HG02973 (cell line): ENCODE measurements around the gene TRDMT1.
"Not testable (repeated sequence)": the region's sequence is repeated elsewhere in the genome, so short reads cannot be mapped to it uniquely, and the experiment has no call there.

ENCODE experiments used
- ATAC-seq: cut with Tn5 transposase; IDR thresholded peaks from one replicate; pipeline ENCODE4 v1.9.1; 2021; ENCODE audit warnings: moderate library complexity; ENCODE audit not compliant: unreplicated experiment

The TRDMT1 gene

GRCh38 chr10:17141504-17142229 is 59.8 kb downstream of the TRDMT1 start:
- no peak for ATAC-seq

DNA sequence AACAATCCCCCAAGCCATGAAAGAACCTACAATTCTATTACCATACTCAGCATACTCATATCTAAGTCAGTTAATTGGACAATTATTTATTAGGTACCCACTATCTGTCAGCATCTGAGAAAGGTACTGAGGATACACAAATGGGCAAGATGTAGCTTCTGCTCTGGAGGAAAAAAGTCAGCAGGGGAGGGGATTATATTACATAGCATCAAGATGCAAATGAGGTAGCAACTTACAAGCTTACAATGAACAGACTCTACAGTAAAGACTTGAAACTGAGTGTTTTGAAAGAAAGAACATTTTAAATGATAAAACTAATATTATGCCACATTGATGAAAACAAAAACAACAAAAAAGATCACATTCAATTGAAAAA is 61.1 kb downstream of the TRDMT1 start:
- no peak for ATAC-seq

DNA sequence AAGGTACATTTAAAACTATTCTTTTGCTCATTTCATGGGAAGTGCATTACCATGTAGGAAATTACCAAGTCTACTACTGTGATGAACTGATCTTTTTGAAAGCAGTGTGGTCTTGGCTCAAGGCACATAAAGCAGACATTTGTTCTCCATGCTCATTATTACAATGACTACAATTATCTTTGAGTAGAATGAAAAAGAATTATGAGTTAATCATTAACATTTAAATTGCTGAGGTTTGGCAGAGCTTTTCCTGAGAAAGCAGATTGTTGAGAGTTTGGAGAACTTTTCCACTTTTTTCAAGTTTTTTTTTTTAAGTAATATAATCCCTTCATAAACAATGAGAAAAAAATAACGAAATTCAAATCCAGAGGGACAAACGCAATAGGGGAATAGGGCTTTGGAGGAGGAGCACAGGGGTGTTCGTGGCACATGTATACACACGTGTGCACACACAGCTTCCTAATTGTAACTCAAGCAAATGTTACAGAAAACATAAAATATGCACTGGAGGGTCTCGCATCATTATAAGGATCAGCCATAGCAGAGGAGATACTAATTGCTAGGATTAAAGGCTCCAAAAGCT is 62.9 kb downstream of the TRDMT1 start:
- no peak for ATAC-seq

- ATAC-seq = no peak
Observed at GRCh38 chr10:17134737-17135260, 66.7 kb downstream of the TRDMT1 start.

DNA sequence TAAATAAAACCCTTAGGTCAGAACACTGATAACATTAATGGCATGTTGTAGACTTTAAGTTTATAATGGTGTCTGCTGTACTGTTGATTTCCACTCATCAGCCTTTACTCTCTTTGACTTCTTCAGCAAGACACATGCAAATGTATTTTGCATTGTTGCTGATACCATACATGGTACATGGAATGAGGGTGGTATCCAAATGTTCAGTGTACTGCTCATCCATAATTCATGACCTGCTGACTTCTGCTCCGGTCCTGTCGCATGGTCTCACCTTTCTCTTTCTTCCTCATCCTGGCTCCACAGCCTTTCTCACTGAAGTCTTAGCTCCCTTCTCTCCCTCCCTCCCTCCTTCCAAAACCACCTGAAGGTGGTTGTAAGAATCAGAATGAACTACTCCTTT is 67.2 kb downstream of the TRDMT1 start:
- no peak for ATAC-seq

DNA sequence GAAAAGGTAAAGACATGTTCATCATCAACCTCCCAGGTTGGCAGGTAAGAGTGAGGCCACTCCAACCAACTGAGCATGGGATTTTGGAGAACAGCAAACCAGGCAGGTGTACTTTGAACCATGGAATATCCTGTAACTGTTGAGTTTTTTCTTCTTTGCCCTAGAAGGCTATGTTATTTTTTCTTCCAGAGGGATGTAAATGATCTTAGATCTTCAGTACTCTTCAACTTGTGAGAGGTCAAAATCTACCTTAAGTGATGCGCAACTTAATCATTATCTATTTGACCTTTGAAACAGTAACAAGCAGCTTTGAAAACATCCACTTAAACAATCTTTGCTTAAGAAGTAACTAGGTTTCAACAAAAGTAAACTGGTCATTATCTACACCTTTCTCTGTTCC is 71.7 kb downstream of the TRDMT1 start, which contains the start of gene CUBN:
TSS of gene CUBN (minus strand) at position 71 of the 400 bp plus-strand sequence. CDS start at position 25, 46 bp downstream.
- no peak for ATAC-seq

DNA sequence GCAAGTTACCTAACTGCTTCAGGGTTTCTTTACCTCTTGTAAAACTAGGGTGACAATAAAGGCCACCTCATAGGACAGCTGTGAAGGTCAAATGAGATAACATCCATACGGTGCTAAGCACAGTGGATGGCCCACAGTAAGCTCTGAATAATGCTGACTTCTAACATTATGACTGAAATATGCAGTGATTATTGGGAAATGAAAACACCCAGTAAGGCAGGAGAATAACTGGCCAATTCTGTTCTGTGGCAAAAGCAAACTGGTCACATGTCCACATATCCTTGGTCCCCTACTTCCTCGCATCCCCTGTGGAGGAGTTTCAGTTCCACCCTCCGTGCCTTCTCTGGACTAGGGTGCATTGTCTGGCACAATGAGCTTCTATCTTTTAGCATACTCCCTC is 73.2 kb downstream of the TRDMT1 start:
- no peak for ATAC-seq

GRCh38 chr10:17126327-17126726 is 75.1 kb downstream of the TRDMT1 start:
- no peak for ATAC-seq

- ATAC-seq = no peak
Observed at GRCh38 chr10:17125206-17125893, 76.1 kb downstream of the TRDMT1 start.

GRCh38 chr10:17123961-17124360 is 77.5 kb downstream of the TRDMT1 start:
- no peak for ATAC-seq

DNA sequence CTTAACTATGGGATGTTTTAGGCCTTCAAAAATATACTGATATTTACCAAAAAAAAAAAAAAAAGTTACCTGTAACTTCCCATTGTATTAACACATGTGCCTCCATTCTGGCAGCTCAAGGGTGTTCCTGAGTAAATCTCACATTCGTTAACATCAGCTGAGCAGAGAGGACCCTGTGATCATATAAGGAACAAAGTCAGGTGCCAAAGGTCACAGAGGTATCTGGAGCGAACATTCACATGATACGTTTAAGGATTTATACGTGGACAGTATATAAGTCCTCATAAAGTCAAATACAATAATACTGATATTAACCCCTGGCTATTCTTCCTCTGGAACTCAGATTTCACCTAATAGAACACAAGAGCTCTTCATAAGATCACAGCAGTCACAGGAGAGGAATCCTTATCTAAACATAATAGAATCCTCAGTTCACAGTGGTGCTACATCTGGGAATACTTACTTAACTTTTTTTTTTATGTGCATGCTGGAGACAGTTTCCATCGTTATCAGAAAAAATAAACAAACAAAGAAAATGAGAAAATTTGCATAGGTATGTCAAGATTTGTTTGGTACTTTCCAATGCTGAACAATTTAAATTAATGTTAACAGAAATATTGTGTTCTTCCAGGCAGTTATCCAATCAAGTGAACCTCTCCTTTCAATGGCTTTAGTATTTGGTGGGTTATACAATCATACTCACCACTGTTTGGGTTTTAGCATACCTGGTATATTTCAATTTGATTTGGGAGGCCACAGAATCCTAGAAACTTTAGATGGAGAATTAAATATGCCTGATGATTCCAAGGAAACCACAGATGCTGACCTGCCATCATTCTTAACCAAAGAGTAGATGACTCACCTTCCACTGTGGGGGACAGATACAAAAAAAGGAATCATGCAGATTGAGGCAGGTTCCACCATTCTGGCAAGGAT is 78.5 kb downstream of the TRDMT1 start:
- no peak for ATAC-seq

DNA sequence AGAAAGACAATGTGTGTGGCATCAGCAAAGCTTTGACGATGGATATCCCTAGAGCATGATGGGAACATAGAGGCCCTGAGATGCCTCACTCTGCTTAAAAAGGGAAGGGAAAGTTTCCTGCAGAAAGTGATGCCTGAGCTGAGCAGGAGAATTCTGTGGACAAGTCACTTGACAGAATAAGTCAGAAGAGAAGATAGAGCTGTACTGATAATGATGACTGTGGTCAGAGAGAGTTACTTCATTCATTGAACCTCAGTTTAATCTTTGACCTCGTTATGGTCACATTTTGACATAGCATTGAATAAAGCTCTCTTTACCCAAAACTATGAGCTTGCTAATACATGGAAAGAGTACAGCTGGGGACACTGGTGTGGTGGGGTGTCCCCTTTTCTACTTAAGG is 79.4 kb downstream of the TRDMT1 start:
- ATAC-seq = no peak

DNA sequence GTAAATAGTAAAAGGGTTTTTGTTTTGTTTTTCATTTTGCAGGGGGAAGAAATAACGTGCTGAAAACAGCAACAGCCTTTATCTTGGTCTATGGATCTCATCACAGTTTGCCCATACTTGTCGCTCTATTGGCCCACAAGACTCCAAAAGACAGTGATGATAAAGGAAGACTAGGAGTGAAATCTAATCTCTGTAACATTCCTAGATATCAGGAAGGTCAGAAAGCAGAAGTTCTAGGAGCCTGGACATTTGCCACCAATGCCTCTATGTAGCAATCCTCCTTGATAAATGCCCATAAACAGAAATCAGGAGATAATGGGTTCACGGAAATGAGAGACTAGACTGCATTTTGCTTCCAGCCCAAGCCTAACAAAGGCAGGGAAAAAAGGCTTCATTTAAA is 80.8 kb downstream of the TRDMT1 start:
- no peak for ATAC-seq

- ATAC-seq = no peak
Observed at GRCh38 chr10:17119845-17120244, 81.6 kb downstream of the TRDMT1 start.

- ATAC-seq = no peak
Observed at GRCh38 chr10:17116193-17116592, 85.3 kb downstream of the TRDMT1 start.

GRCh38 chr10:17115683-17116082 is 85.8 kb downstream of the TRDMT1 start:
- no peak for ATAC-seq

- not testable (repeated sequence) for ATAC-seq
Observed at GRCh38 chr10:17114878-17115444, 86.5 kb downstream of the TRDMT1 start.

GRCh38 chr10:17113889-17114540 is 87.5 kb downstream of the TRDMT1 start:
- no peak for ATAC-seq

DNA sequence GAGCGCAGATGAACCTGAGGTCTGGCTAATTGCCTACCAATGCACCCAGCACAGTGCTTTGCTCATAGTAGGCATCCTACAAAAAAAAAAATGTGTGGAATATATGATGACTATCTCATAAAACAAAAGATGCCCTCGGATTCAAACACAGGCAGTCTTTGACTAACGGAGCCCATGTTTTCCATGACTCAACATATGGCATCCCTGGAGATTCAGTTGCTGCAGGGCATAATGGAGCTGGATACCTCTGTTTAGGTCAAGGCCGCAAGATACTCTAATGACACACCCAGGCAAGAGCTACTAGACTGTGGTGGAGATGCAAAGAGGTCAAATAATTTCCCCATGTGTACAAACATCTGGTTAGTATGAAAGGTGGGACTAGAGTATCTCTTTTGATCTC is 88.1 kb downstream of the TRDMT1 start:
- no peak for ATAC-seq

DNA sequence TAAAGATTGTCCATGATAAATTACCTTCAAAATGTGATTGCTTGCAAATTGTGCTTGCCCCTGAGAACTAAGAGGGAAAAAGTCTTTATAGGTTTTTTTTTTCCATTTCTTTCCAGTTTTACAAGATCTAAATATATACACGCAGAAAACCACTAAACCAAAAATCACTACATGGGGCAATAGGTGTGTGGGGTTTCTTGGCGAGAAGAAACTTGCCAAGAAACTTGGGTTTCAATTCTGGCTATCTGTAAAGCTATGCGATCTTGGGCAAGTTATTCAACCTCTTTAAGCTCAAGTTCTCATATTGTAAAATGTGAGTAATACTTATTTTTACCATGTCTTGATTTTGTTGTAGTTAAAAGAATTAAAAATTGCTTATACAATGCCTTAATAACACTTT is 88.9 kb downstream of the TRDMT1 start:
- no peak for ATAC-seq
